ENCODE data around the gene DYNC2I2. TPM values are rescaled to one million over a fixed set of nuclear protein-coding genes. Genes with fewer than 3 reads are reported as not detected.
A peak's percentile ranks its signal among the peaks of the same experiment; 100 is the strongest.

Gene DYNC2I2
- polyA plus RNA-seq, 2 donors: 45.7 to 48.0 TPM

DNA sequence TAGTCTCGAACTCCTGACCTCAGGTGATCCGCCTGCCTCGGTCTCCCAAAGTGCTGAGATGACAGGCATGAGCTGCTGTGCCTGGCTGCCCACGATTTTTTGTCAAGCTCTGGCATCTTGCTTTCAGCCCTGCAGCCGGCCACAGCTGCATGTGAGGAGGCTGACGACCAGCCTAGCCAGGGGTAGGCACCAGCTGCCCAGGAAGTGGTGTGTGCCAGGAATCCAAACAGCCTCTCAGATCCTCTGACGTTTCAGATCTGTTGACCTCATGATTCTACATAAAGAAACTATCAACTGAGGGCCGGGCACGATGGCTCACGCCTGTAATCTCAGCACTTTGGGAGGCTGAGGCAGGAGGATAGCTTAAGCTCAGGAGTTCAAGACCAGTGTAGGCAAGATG is 19.0 kb downstream of the DYNC2I2 start:
- 66 to 69% methylated on average over 10 of the region's 10 CpGs for WGBS, 2 donors
- H3K27me3 ChIP-seq (ENCODE audit: control insufficient read depth in 1 of 2, insufficient read depth in 2 of 2, low read length in 2 of 2): no peaks in the 10 kb centered on the region
- H3K4me3 ChIP-seq (ENCODE audit: low read depth in 1 of 2, low read length in 2 of 2): no peak overlapping the region
- no peak overlapping the region for H3K27ac ChIP-seq (ENCODE audit: low read depth in 2 of 2, low read length in 1 of 2)
- peaks cover 14 to 25% of the 10 kb centered on the region in 2 donors for H3K36me3 ChIP-seq (ENCODE audit: control insufficient read depth in 2 of 2, insufficient read depth in 2 of 2, low read length in 1 of 2)
- no peaks in the 10 kb centered on the region for H3K9me3 ChIP-seq (ENCODE audit: control insufficient read depth in 2 of 2, insufficient read depth in 1 of 2, low read depth in 1 of 2, low read length in 1 of 2)
- peaks cover 13 to 23% of the 10 kb centered on the region in 2 donors for H3K4me1 ChIP-seq (ENCODE audit: control insufficient read depth in 2 of 2, insufficient read depth in 2 of 2, low read length in 1 of 2)

GRCh38 chr9:128636556-128637530 is 19.8 kb downstream of the DYNC2I2 start:
- Histone ChIP-seq H3K27ac (ENCODE audit: low read depth in 2 of 2, low read length in 1 of 2) (peak overlapping the region; percentile 90 to 93), H3K36me3 (ENCODE audit: control insufficient read depth in 2 of 2, insufficient read depth in 2 of 2, low read length in 1 of 2) (peaks cover 20 to 33% of the 10 kb centered on the region in 2 donors), H3K4me1 (ENCODE audit: control insufficient read depth in 2 of 2, insufficient read depth in 2 of 2, low read length in 1 of 2) (peaks cover 13 to 26% of the 10 kb centered on the region in 2 donors), H3K27me3 (ENCODE audit: control insufficient read depth in 1 of 2, insufficient read depth in 2 of 2, low read length in 2 of 2) (no peaks in the 10 kb centered on the region), H3K4me3 (ENCODE audit: low read depth in 1 of 2, low read length in 2 of 2) (no peak overlapping the region), H3K9me3 (ENCODE audit: control insufficient read depth in 2 of 2, insufficient read depth in 1 of 2, low read depth in 1 of 2, low read length in 1 of 2) (no peaks in the 10 kb centered on the region)
- WGBS, 2 donors: 83% methylated on average over 20 of the region's 20 CpGs

DNA sequence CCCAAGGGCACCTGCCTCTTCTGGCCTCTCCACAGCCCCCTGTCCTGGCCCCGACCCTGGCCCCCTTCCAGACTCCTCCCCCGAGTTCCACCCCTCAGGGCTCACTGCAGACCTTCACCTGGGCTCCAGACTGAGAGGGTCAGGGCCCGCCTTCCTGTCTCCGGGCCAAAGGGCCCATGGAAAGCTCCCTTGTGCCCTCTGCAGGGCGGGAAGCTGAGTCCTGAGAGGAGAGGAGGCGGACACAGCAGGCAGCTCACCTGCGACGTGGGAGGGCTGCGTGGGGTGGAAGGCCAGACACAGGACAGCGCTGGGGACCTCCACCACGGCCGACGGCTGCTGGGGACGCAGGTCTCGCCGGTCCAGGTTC is 20.6 kb downstream of the DYNC2I2 start:
- Histone ChIP-seq H3K27ac (ENCODE audit: low read depth in 2 of 2, low read length in 1 of 2) (peak overlapping the region; percentile 90 to 93), H3K27me3 (ENCODE audit: control insufficient read depth in 1 of 2, insufficient read depth in 2 of 2, low read length in 2 of 2) (no peaks in the 10 kb centered on the region), H3K36me3 (ENCODE audit: control insufficient read depth in 2 of 2, insufficient read depth in 2 of 2, low read length in 1 of 2) (peaks cover 20 to 33% of the 10 kb centered on the region in 2 donors), H3K9me3 (ENCODE audit: control insufficient read depth in 2 of 2, insufficient read depth in 1 of 2, low read depth in 1 of 2, low read length in 1 of 2) (no peaks in the 10 kb centered on the region), H3K4me3 (ENCODE audit: low read depth in 1 of 2, low read length in 2 of 2) (peak overlapping the region in 1 of 2 donors; percentile 7), H3K4me1 (ENCODE audit: control insufficient read depth in 2 of 2, insufficient read depth in 2 of 2, low read length in 1 of 2) (peaks cover 13 to 23% of the 10 kb centered on the region in 2 donors)
- WGBS, 2 donors: 35 to 53% methylated on average over 16 of the region's 16 CpGs

- H3K4me3 ChIP-seq (ENCODE audit: low read depth in 1 of 2, low read length in 2 of 2): peak overlapping the region; percentile 7 to 12
Observed at GRCh38 chr9:128635266-128636023, 21.2 kb downstream of the DYNC2I2 start.

GRCh38 chr9:128634651-128635262 is 21.9 kb downstream of the DYNC2I2 start:
- Histone ChIP-seq H3K27me3 (ENCODE audit: control insufficient read depth in 1 of 2, insufficient read depth in 2 of 2, low read length in 2 of 2) (no peaks in the 10 kb centered on the region), H3K4me3 (ENCODE audit: low read depth in 1 of 2, low read length in 2 of 2) (no peak overlapping the region), H3K27ac (ENCODE audit: low read depth in 2 of 2, low read length in 1 of 2) (peak overlapping the region; percentile 69 to 93), H3K9me3 (ENCODE audit: control insufficient read depth in 2 of 2, insufficient read depth in 1 of 2, low read depth in 1 of 2, low read length in 1 of 2) (no peaks in the 10 kb centered on the region), H3K36me3 (ENCODE audit: control insufficient read depth in 2 of 2, insufficient read depth in 2 of 2, low read length in 1 of 2) (peaks cover 26 to 33% of the 10 kb centered on the region in 2 donors), H3K4me1 (ENCODE audit: control insufficient read depth in 2 of 2, insufficient read depth in 2 of 2, low read length in 1 of 2) (peaks cover 13 to 23% of the 10 kb centered on the region in 2 donors)
- 47 to 55% methylated on average over 26 of the region's 26 CpGs for WGBS, 2 donors

More at GRCh38 chr9:128635266-128636023, 21.2 kb downstream of the DYNC2I2 start:
- peak overlapping the region; percentile 90 to 93 for H3K27ac ChIP-seq (ENCODE audit: low read depth in 2 of 2, low read length in 1 of 2)
- 24 to 25% methylated on average over 18 to 20 of the region's 20 CpGs for WGBS, 2 donors
- H3K4me1 ChIP-seq (ENCODE audit: control insufficient read depth in 2 of 2, insufficient read depth in 2 of 2, low read length in 1 of 2): peaks cover 13 to 23% of the 10 kb centered on the region in 2 donors
- no peaks in the 10 kb centered on the region for H3K27me3 ChIP-seq (ENCODE audit: control insufficient read depth in 1 of 2, insufficient read depth in 2 of 2, low read length in 2 of 2)
- H3K36me3 ChIP-seq (ENCODE audit: control insufficient read depth in 2 of 2, insufficient read depth in 2 of 2, low read length in 1 of 2): peaks cover 20 to 30% of the 10 kb centered on the region in 2 donors
- H3K9me3 ChIP-seq (ENCODE audit: control insufficient read depth in 2 of 2, insufficient read depth in 1 of 2, low read depth in 1 of 2, low read length in 1 of 2): no peaks in the 10 kb centered on the region

- peak overlapping the region; percentile 69 to 93 for H3K27ac ChIP-seq (ENCODE audit: low read depth in 2 of 2, low read length in 1 of 2)
- no peak overlapping the region for H3K4me3 ChIP-seq (ENCODE audit: low read depth in 1 of 2, low read length in 2 of 2)
- 88 to 91% methylated on average over 10 of the region's 10 CpGs for WGBS, 2 donors
- peaks cover 13 to 25% of the 10 kb centered on the region in 2 donors for H3K4me1 ChIP-seq (ENCODE audit: control insufficient read depth in 2 of 2, insufficient read depth in 2 of 2, low read length in 1 of 2)
- peaks cover 29 to 39% of the 10 kb centered on the region in 2 donors for H3K36me3 ChIP-seq (ENCODE audit: control insufficient read depth in 2 of 2, insufficient read depth in 2 of 2, low read length in 1 of 2)
- no peaks in the 10 kb centered on the region for H3K27me3 ChIP-seq (ENCODE audit: control insufficient read depth in 1 of 2, insufficient read depth in 2 of 2, low read length in 2 of 2)
- no peaks in the 10 kb centered on the region for H3K9me3 ChIP-seq (ENCODE audit: control insufficient read depth in 2 of 2, insufficient read depth in 1 of 2, low read depth in 1 of 2, low read length in 1 of 2)
Observed at GRCh38 chr9:128634111-128634510, 22.5 kb downstream of the DYNC2I2 start.

GRCh38 chr9:128633601-128634000 is 23.0 kb downstream of the DYNC2I2 start:
- no peak overlapping the region for H3K27ac ChIP-seq (ENCODE audit: low read depth in 2 of 2, low read length in 1 of 2)
- 82 to 87% methylated on average over 11 of the region's 11 CpGs for WGBS, 2 donors
- H3K9me3 ChIP-seq (ENCODE audit: control insufficient read depth in 2 of 2, insufficient read depth in 1 of 2, low read depth in 1 of 2, low read length in 1 of 2): no peaks in the 10 kb centered on the region
- H3K4me1 ChIP-seq (ENCODE audit: control insufficient read depth in 2 of 2, insufficient read depth in 2 of 2, low read length in 1 of 2): peaks cover 13 to 29% of the 10 kb centered on the region in 2 donors
- no peak overlapping the region for H3K4me3 ChIP-seq (ENCODE audit: low read depth in 1 of 2, low read length in 2 of 2)
- no peaks in the 10 kb centered on the region for H3K27me3 ChIP-seq (ENCODE audit: control insufficient read depth in 1 of 2, insufficient read depth in 2 of 2, low read length in 2 of 2)
- peaks cover 32 to 43% of the 10 kb centered on the region in 2 donors for H3K36me3 ChIP-seq (ENCODE audit: control insufficient read depth in 2 of 2, insufficient read depth in 2 of 2, low read length in 1 of 2)

- Histone ChIP-seq H3K36me3 (ENCODE audit: control insufficient read depth in 2 of 2, insufficient read depth in 2 of 2, low read length in 1 of 2) (peaks cover 34 to 48% of the 10 kb centered on the region in 2 donors), H3K9me3 (ENCODE audit: control insufficient read depth in 2 of 2, insufficient read depth in 1 of 2, low read depth in 1 of 2, low read length in 1 of 2) (no peaks in the 10 kb centered on the region), H3K27ac (ENCODE audit: low read depth in 2 of 2, low read length in 1 of 2) (no peak overlapping the region), H3K4me1 (ENCODE audit: control insufficient read depth in 2 of 2, insufficient read depth in 2 of 2, low read length in 1 of 2) (peaks cover 13 to 35% of the 10 kb centered on the region in 2 donors), H3K27me3 (ENCODE audit: control insufficient read depth in 1 of 2, insufficient read depth in 2 of 2, low read length in 2 of 2) (no peaks in the 10 kb centered on the region), H3K4me3 (ENCODE audit: low read depth in 1 of 2, low read length in 2 of 2) (no peak overlapping the region)
- 94 to 95% methylated on average over 21 of the region's 21 CpGs for WGBS, 2 donors
Observed at GRCh38 chr9:128633057-128633456, 23.6 kb downstream of the DYNC2I2 start.

- Histone ChIP-seq H3K27me3 (ENCODE audit: control insufficient read depth in 1 of 2, insufficient read depth in 2 of 2, low read length in 2 of 2) (no peaks in the 10 kb centered on the region), H3K9me3 (ENCODE audit: control insufficient read depth in 2 of 2, insufficient read depth in 1 of 2, low read depth in 1 of 2, low read length in 1 of 2) (no peaks in the 10 kb centered on the region), H3K36me3 (ENCODE audit: control insufficient read depth in 2 of 2, insufficient read depth in 2 of 2, low read length in 1 of 2) (peaks cover 40 to 53% of the 10 kb centered on the region in 2 donors), H3K27ac (ENCODE audit: low read depth in 2 of 2, low read length in 1 of 2) (no peak overlapping the region), H3K4me1 (ENCODE audit: control insufficient read depth in 2 of 2, insufficient read depth in 2 of 2, low read length in 1 of 2) (peaks cover 13 to 38% of the 10 kb centered on the region in 2 donors), H3K4me3 (ENCODE audit: low read depth in 1 of 2, low read length in 2 of 2) (no peak overlapping the region)
- WGBS, 2 donors: 92 to 94% methylated on average over 14 of the region's 14 CpGs
Observed at GRCh38 chr9:128632486-128632885, 24.2 kb downstream of the DYNC2I2 start.

Measured in esophagus (tissue), 2 donors.